Measurements from ENCODE around the gene ALDH4A1.

The ALDH4A1 gene

GRCh38 chr1:18945401-18945849, 43.1 kb upstream of the ALDH4A1 start:
- Histone ChIP-seq H4K20me1 (ENCODE audit: insufficient read depth, low read length) (no peaks in the 10 kb centered on the region), H2AFZ (ENCODE audit: low read length) (no peak overlapping the region), H3K4me3 (ENCODE audit: low read length) (no peak overlapping the region), H3K9ac (ENCODE audit: low read length) (no peak overlapping the region), H3K79me2 (ENCODE audit: low read length) (peaks cover 84% of the 10 kb centered on the region), H3K9me3 (replicated peaks; ENCODE audit: insufficient read depth, low read length) (no peaks in the 10 kb centered on the region), H3K27ac (ENCODE audit: low read length) (no peak overlapping the region), H3K27me3 (replicated peaks; ENCODE audit: insufficient read depth, low read length) (no peaks in the 10 kb centered on the region), H3K36me3 (replicated peaks; ENCODE audit: insufficient read depth, low read length) (no peaks in the 10 kb centered on the region), H3K4me1 (ENCODE audit: low read length) (peaks cover 15% of the 10 kb centered on the region), H3K4me2 (ENCODE audit: low read depth, low read length) (no peak overlapping the region), H3F3A (ENCODE audit: insufficient read depth, low read length) (no peaks in the 10 kb centered on the region), H3K9me2 (replicated peaks; ENCODE audit: insufficient read depth, low read length) (no peaks in the 10 kb centered on the region)
- no peak for TF ChIP-seq CTCF (IDR thresholded peaks at IDR 0.05; ENCODE audit: low read length)
- TF ChIP-seq EZH2phosphoT487 (IDR thresholded peaks at IDR 0.05; ENCODE audit: low read length), result no peak
- TF ChIP-seq EZH2 (optimal IDR thresholded peaks at IDR 0.05; ENCODE audit: low read depth, low read length), result no peak
- no peak for DNase-seq

GRCh38 chr1:18944810-18945209, 42.5 kb upstream of the ALDH4A1 start:
- no peak overlapping the region for H3K9ac ChIP-seq (ENCODE audit: low read length)
- H3K4me2 ChIP-seq (ENCODE audit: low read depth, low read length), result no peak overlapping the region
- H3K79me2 ChIP-seq (ENCODE audit: low read length), result peaks cover 83% of the 10 kb centered on the region
- no peaks in the 10 kb centered on the region for H3K36me3 ChIP-seq (replicated peaks; ENCODE audit: insufficient read depth, low read length)
- DNase-seq, result no peak
- no peak overlapping the region for H3K27ac ChIP-seq (ENCODE audit: low read length)
- no peaks in the 10 kb centered on the region for H3K9me3 ChIP-seq (replicated peaks; ENCODE audit: insufficient read depth, low read length)
- no peak for TF ChIP-seq EZH2 (optimal IDR thresholded peaks at IDR 0.05; ENCODE audit: low read depth, low read length)
- TF ChIP-seq EZH2phosphoT487 (IDR thresholded peaks at IDR 0.05; ENCODE audit: low read length), result no peak
- TF ChIP-seq CTCF (IDR thresholded peaks at IDR 0.05; ENCODE audit: low read length), result no peak
- peaks cover 15% of the 10 kb centered on the region for H3K4me1 ChIP-seq (ENCODE audit: low read length)
- no peaks in the 10 kb centered on the region for H4K20me1 ChIP-seq (ENCODE audit: insufficient read depth, low read length)
- H3K27me3 ChIP-seq (replicated peaks; ENCODE audit: insufficient read depth, low read length), result no peaks in the 10 kb centered on the region
- no peak overlapping the region for H2AFZ ChIP-seq (ENCODE audit: low read length)
- no peaks in the 10 kb centered on the region for H3K9me2 ChIP-seq (replicated peaks; ENCODE audit: insufficient read depth, low read length)
- no peaks in the 10 kb centered on the region for H3F3A ChIP-seq (ENCODE audit: insufficient read depth, low read length)
- no peak overlapping the region for H3K4me3 ChIP-seq (ENCODE audit: low read length)

DNA sequence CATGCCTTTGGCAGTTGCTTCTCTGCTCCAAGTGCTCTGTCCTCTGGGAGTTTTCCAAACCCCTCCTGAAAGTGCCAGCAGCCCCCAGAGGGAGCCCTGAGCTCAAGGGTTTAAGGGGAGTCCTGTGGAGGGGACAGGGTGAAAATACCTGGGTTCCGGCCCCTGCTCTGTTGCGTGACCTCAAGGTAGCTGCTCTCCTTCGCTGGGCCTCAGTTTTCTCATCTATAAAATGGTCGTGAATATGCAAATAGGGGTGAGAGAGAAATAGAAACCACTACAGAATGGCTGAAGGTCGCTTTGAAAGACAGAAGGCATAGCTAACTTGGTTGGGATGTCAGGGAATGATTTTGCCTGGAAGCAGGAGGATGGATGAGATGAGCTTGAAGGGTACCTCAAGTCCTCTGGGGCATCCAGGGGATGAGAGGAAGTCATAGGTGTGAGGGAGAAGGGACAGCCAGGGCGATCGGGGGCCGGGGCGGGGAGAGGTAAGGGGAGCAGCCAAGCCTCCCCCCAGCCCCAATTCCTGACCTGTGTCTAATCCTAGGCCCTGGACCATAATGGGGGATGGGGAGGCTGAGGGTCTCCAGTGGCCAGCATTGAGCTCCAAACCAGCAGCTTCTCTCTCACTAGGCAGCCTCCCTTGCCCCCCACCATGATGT, 41.7 kb upstream of the ALDH4A1 start:
- Histone ChIP-seq H4K20me1 (ENCODE audit: insufficient read depth, low read length) (no peaks in the 10 kb centered on the region), H3K9me3 (replicated peaks; ENCODE audit: insufficient read depth, low read length) (no peaks in the 10 kb centered on the region), H3K27me3 (replicated peaks; ENCODE audit: insufficient read depth, low read length) (no peaks in the 10 kb centered on the region), H2AFZ (ENCODE audit: low read length) (no peak overlapping the region), H3K4me2 (ENCODE audit: low read depth, low read length) (no peak overlapping the region), H3K9me2 (replicated peaks; ENCODE audit: insufficient read depth, low read length) (no peaks in the 10 kb centered on the region), H3F3A (ENCODE audit: insufficient read depth, low read length) (no peaks in the 10 kb centered on the region), H3K4me1 (ENCODE audit: low read length) (peaks cover 13% of the 10 kb centered on the region), H3K36me3 (replicated peaks; ENCODE audit: insufficient read depth, low read length) (no peaks in the 10 kb centered on the region), H3K79me2 (ENCODE audit: low read length) (peaks cover 83% of the 10 kb centered on the region), H3K4me3 (ENCODE audit: low read length) (no peak overlapping the region), H3K9ac (ENCODE audit: low read length) (no peak overlapping the region), H3K27ac (ENCODE audit: low read length) (no peak overlapping the region)
- DNase-seq, result no peak
- TF ChIP-seq EZH2phosphoT487 (IDR thresholded peaks at IDR 0.05; ENCODE audit: low read length), result no peak
- TF ChIP-seq EZH2 (optimal IDR thresholded peaks at IDR 0.05; ENCODE audit: low read depth, low read length), result no peak
- no peak for TF ChIP-seq CTCF (IDR thresholded peaks at IDR 0.05; ENCODE audit: low read length)
